Lower leg skin (tissue), 3 donors: Measurements from ENCODE around the gene LNX1.

Experiments
- POLR2A ChIP-seq, 2 donors: fragments of 450-650 bp; IDR thresholded peaks; one replicate each; pipeline ENCODE4 v1.6.1; 2016 to 2017; ENCODE audit warnings: antibody characterized with exemption in 2 of 2, mild to moderate bottlenecking in 1 of 2, moderate library complexity in 1 of 2
- TF ChIP-seq, protein P1 (sequence below), 3 donors: fragments of 450-650 bp; IDR thresholded peaks; one replicate each; pipeline ENCODE4 v1.5.1; 2016; ENCODE audit warnings: antibody characterized with exemption in 3 of 3, mild to moderate bottlenecking in 3 of 3, moderate library complexity in 2 of 3

GRCh38 chr4:53575552-53575951 is 15.7 kb downstream of the LNX1 start:
- TF ChIP-seq, protein P1, sequence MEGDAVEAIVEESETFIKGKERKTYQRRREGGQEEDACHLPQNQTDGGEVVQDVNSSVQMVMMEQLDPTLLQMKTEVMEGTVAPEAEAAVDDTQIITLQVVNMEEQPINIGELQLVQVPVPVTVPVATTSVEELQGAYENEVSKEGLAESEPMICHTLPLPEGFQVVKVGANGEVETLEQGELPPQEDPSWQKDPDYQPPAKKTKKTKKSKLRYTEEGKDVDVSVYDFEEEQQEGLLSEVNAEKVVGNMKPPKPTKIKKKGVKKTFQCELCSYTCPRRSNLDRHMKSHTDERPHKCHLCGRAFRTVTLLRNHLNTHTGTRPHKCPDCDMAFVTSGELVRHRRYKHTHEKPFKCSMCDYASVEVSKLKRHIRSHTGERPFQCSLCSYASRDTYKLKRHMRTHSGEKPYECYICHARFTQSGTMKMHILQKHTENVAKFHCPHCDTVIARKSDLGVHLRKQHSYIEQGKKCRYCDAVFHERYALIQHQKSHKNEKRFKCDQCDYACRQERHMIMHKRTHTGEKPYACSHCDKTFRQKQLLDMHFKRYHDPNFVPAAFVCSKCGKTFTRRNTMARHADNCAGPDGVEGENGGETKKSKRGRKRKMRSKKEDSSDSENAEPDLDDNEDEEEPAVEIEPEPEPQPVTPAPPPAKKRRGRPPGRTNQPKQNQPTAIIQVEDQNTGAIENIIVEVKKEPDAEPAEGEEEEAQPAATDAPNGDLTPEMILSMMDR (IDR thresholded peaks at IDR 0.05) = no peak
- no peak for TF ChIP-seq POLR2A (IDR thresholded peaks at IDR 0.05)
